Calu3 (cell line): ENCODE results near the gene E2F1. TPM values are rescaled to one million over a fixed set of nuclear protein-coding genes. Genes with fewer than 3 reads are reported as not detected.

Source experiments
- Bru-seq: library from RNA; stranded (reverse); fragments of 400-500 nt; gene quantifications from one replicate; lab custom pipeline; 2021; lab: Mats Ljungman, UMichigan
- BruChase-seq, 2 experiments: library from RNA; stranded (reverse); fragments of 400-500 nt; gene quantifications; one replicate each; lab custom pipeline; 2021; lab: Mats Ljungman, UMichigan
- BruUV-seq: library from RNA; stranded (reverse); fragments of 400-500 nt; replicated peaks from 2 replicates; lab custom pipeline; 2021; lab: Mats Ljungman, UMichigan
- CTCF ChIA-PET: fragments of 300-600 bp; sonication (Branson Sonifier 250); formaldehyde crosslinking; loops from one replicate; lab custom pipeline; 2022; ENCODE audit warnings: antibody characterized with exemption; lab: Charles Lee
- DNase-seq: peaks from one replicate; pipeline ENCODE4 v3.0.0; 2022
- H3K27ac Mint-ChIP-seq: one replicate; pipeline ENCODE4 v1.8.0; 2022; ENCODE audit warnings: mixed read lengths; ENCODE audit not compliant: unreplicated experiment
- H3K27me3 Mint-ChIP-seq: one replicate; pipeline ENCODE4 v1.8.0; 2022; ENCODE audit warnings: mixed read lengths; ENCODE audit not compliant: unreplicated experiment
- H3K36me3 Mint-ChIP-seq: one replicate; pipeline ENCODE4 v1.8.0; 2022; ENCODE audit warnings: mild to moderate bottlenecking, moderate library complexity, mixed read lengths; ENCODE audit not compliant: insufficient read depth, unreplicated experiment
- H3K4me1 Mint-ChIP-seq: one replicate; pipeline ENCODE4 v1.8.0; 2022; ENCODE audit warnings: mild to moderate bottlenecking, low read depth, mixed read lengths; ENCODE audit not compliant: unreplicated experiment
- H3K4me3 Mint-ChIP-seq: one replicate; pipeline ENCODE4 v1.8.0; 2022; ENCODE audit warnings: mild to moderate bottlenecking, low read depth, moderate library complexity, mixed read lengths; ENCODE audit not compliant: unreplicated experiment
- H3K9me3 Mint-ChIP-seq: one replicate; pipeline ENCODE4 v1.8.0; 2022; ENCODE audit warnings: low read depth, mixed read lengths; ENCODE audit not compliant: unreplicated experiment
- CTCF ChIP-seq: fragments of 200-600 bp; IDR thresholded peaks from one replicate; pipeline ENCODE4 v1.8.0; 2022; ENCODE audit warnings: antibody characterized with exemption; ENCODE audit not compliant: unreplicated experiment
- intact Hi-C: fragments of 100-400 bp; cut with micrococcal nuclease; formaldehyde crosslinking; loops from one replicate; pipeline ENCODE4 v1.10.0; 2022; ENCODE audit not compliant: unreplicated experiment
- long read RNA-seq: library from polyadenylated mRNA; stranded (forward); transcript quantifications from one replicate; pipeline ENCODE4 v2.0.0, GENCODE V29; 2022
- total RNA-seq: library from RNA; stranded (reverse); gene quantifications from 2 replicates; pipeline ENCODE4 v1.2.3, GENCODE V29; 2022

Gene E2F1
- 56.9 and 62.3 TPM in 2 replicates for total RNA-seq
- Bru-seq, nascent RNA: percentile 85 among the genes with signal in this experiment
- BruChase-seq, experiment 1, labeled RNA remaining after a 6-hour chase: percentile 89 among the genes with signal in this experiment
- percentile 89 among the genes with signal in this experiment for BruChase-seq, experiment 2, labeled RNA remaining after a 2-hour chase
- long read RNA-seq, transcript E2F1-201 (7 exons, 2,503 nt): major isoform, 73 of 106 reads
- long read RNA-seq, partial matches to known transcripts: 13 of 106 reads
- long read RNA-seq, other reads (novel, unspliced or antisense): 20 of 106 reads

- CTCF ChIA-PET: interaction anchor here (1.0 to 1.1 kb wide), 2 partner anchors 19 to 46 kb away, joined by 3 read pairs; no protein-coding TSS in a partner anchor
- BruUV-seq: no TSS peak
- peak within 1 kb of the TSS; percentile 62 for H3K4me3 Mint-ChIP-seq
- peak; percentile 100 for DNase-seq
- peak within 1 kb of the TSS; percentile 69 for H3K27ac Mint-ChIP-seq
- H3K4me1 Mint-ChIP-seq: peaks cover 44% of the 10 kb centered on the region
- H3K9me3 Mint-ChIP-seq: no peaks in the 10 kb centered on the region
- intact Hi-C loops: loop anchor here (5.0 kb wide), 1 partner anchor 111 kb away; no protein-coding TSS in a partner anchor
- H3K27me3 Mint-ChIP-seq: no peaks in the 10 kb centered on the region
- TF ChIP-seq CTCF: no peak
- H3K36me3 Mint-ChIP-seq: peaks cover 45% of the 10 kb centered on the region
Measured at GRCh38 chr20:33686100-33686983, at the start of gene E2F1. E2F1 (minus strand) TSS chr20:33686385; CDS start chr20:33686264, 121 bp downstream.

- peaks cover 37% of the 10 kb centered on the region for H3K36me3 Mint-ChIP-seq
Measured at GRCh38 chr20:33733654-33734576, 47.7 kb upstream of the E2F1 start.

GRCh38 chr20:33732166-33732970, 46.2 kb upstream of the E2F1 start:
- Mint-ChIP-seq H3K27me3 (no peaks in the 10 kb centered on the region), H3K27ac (peak overlapping the region; percentile 76), H3K9me3 (peaks cover 8% of the 10 kb centered on the region), H3K4me3 (peak overlapping the region; percentile 78), H3K4me1 (peaks cover 38% of the 10 kb centered on the region), H3K36me3 (peaks cover 37% of the 10 kb centered on the region)
- TF ChIP-seq CTCF: no peak
- CTCF ChIA-PET: interaction anchor here (0.5 to 1.8 kb wide), 14 partner anchors 11 to 551 kb away, joined by 3 to 13 read pairs (median 4); partner anchors contain the start of genes ACTL10, PXMP4 and RALY
- BruUV-seq: TSS peak; percentile 68
- peak; percentile 97 for DNase-seq
- intact Hi-C loops: loop anchor here (2.0 to 5.0 kb wide), 4 partner anchors 46 to 185 kb away; partner anchors contain the start of gene ACTL10

More at GRCh38 chr20:33733654-33734576, 47.7 kb upstream of the E2F1 start:
- no TSS peak for BruUV-seq
- Mint-ChIP-seq H3K9me3 (peaks cover 12% of the 10 kb centered on the region), H3K27ac (peak overlapping the region; percentile 76), H3K4me3 (peak overlapping the region; percentile 78), H3K27me3 (no peaks in the 10 kb centered on the region), H3K4me1 (peaks cover 37% of the 10 kb centered on the region)
- peak; percentile 80 for DNase-seq
- CTCF ChIA-PET: interaction anchor here (0.7 to 1.8 kb wide), 7 partner anchors 10 to 336 kb away, joined by 3 to 13 read pairs (median 5); no protein-coding TSS in a partner anchor
- no peak for TF ChIP-seq CTCF
- intact Hi-C loops: loop anchor here (2.0 to 5.0 kb wide), 4 partner anchors 45 to 183 kb away; partner anchors contain the start of gene ACTL10
